Activated CD4-positive, alpha-beta T cell treated with anti-CD3 and anti-CD28 coated beads, Interleukin-2, amount 50 U/mL, for 24 hours (primary cell): ENCODE results near the gene GPHN.

Experiments used
- DNase-seq, 2 donors: peaks; one replicate each; pipeline ENCODE4 v3.0.0-alpha.2; 2020; ENCODE audit warnings: low read depth in 1 of 2, low spot score in 1 of 2

GPHN gene

GRCh38 chr14:66916421-66916820 is 408.5 kb downstream of the GPHN start:
- DNase-seq, result no peak

GRCh38 chr14:66918527-66918926 is 410.6 kb downstream of the GPHN start:
- DNase-seq, result no peak

- no peak for DNase-seq
These were observed 412.2 kb downstream of the GPHN start for GRCh38 chr14:66920196-66920595.

- DNase-seq, result no peak
These were observed 415.3 kb downstream of the GPHN start for GRCh38 chr14:66923251-66923650.

- DNase-seq, result no peak
These were observed 431.5 kb downstream of the GPHN start for GRCh38 chr14:66939409-66939808.

GRCh38 chr14:66944872-66945271 is 436.9 kb downstream of the GPHN start:
- no peak for DNase-seq

- no peak for DNase-seq
These were observed 447.2 kb downstream of the GPHN start for GRCh38 chr14:66955159-66955558.

- DNase-seq, result no peak
These were observed 451.6 kb downstream of the GPHN start for GRCh38 chr14:66959437-66960050.

- DNase-seq, result no peak
These were observed 457.9 kb downstream of the GPHN start for GRCh38 chr14:66965831-66966230.

GRCh38 chr14:66972469-66972868 is 464.5 kb downstream of the GPHN start:
- DNase-seq, result no peak

GRCh38 chr14:66974397-66975025 is 466.6 kb downstream of the GPHN start:
- DNase-seq, result no peak

GRCh38 chr14:66975251-66975650 is 467.3 kb downstream of the GPHN start:
- no peak for DNase-seq

GRCh38 chr14:66979101-66979974 is 471.4 kb downstream of the GPHN start:
- no peak for DNase-seq

GRCh38 chr14:66982247-66982646 is 474.3 kb downstream of the GPHN start:
- no peak for DNase-seq

GRCh38 chr14:66992776-66993175 is 484.8 kb downstream of the GPHN start:
- no peak for DNase-seq

- no peak for DNase-seq
These were observed 485.6 kb downstream of the GPHN start for GRCh38 chr14:66993512-66993911.

GRCh38 chr14:66998013-66998412 is 490.1 kb downstream of the GPHN start:
- no peak for DNase-seq

- DNase-seq, result no peak
These were observed 492.0 kb downstream of the GPHN start for GRCh38 chr14:66999978-67000377.

- DNase-seq, result no peak
These were observed 495.2 kb downstream of the GPHN start for GRCh38 chr14:67002994-67003753.

GRCh38 chr14:67004521-67004920 is 496.6 kb downstream of the GPHN start:
- no peak for DNase-seq

GRCh38 chr14:67010602-67011001 is 502.7 kb downstream of the GPHN start:
- no peak for DNase-seq
